Dendritic cell treated with granulocyte-macrophage colony-stimulating factor and Interleukin-4, amounts not matched to agents 40 ng/mL and 50 ng/mL, for 4 days (primary cell): ENCODE data around the gene PEPD.
"Not testable (repeated sequence)": the region's sequence is repeated elsewhere in the genome, so short reads cannot be mapped to it uniquely, and the experiment has no call there.

ENCODE experiments used
- H3K27ac Mint-ChIP-seq: one replicate; pipeline ENCODE4 v1.8.0; 2022; ENCODE audit warnings: mild to moderate bottlenecking, mixed read lengths
- H3K27me3 Mint-ChIP-seq: one replicate; pipeline ENCODE4 v1.8.0; 2022; ENCODE audit warnings: mild to moderate bottlenecking, mixed read lengths
- H3K36me3 Mint-ChIP-seq: one replicate; pipeline ENCODE4 v1.8.0; 2022; ENCODE audit warnings: low read depth, mixed read lengths
- H3K4me1 Mint-ChIP-seq: one replicate; pipeline ENCODE4 v1.8.0; 2022; ENCODE audit warnings: low read depth, mixed read lengths
- H3K4me3 Mint-ChIP-seq: one replicate; pipeline ENCODE4 v1.8.0; 2022; ENCODE audit warnings: mild to moderate bottlenecking, moderate library complexity, mixed read lengths
- H3K9me3 Mint-ChIP-seq: one replicate; pipeline ENCODE4 v1.8.0; 2022; ENCODE audit warnings: mixed read lengths
- intact Hi-C: fragments of 100-400 bp; cut with micrococcal nuclease; formaldehyde crosslinking; loops from one replicate; pipeline ENCODE4 v1.15.0; 2022

The PEPD gene

GRCh38 chr19:33521480-33522370 is at the start of gene PEPD:
TSS of gene PEPD (minus strand) at chr19:33521791. CDS start at chr19:33521760, 31 bp downstream.
- no peaks in the 10 kb centered on the region for H3K36me3 Mint-ChIP-seq
- peaks cover 37% of the 10 kb centered on the region for H3K4me1 Mint-ChIP-seq
- H3K4me3 Mint-ChIP-seq, result peak within 1 kb of the TSS; percentile 83
- intact Hi-C loops, result no loop called here
- H3K27ac Mint-ChIP-seq, result peak within 1 kb of the TSS; percentile 49
- no peaks in the 10 kb centered on the region for H3K9me3 Mint-ChIP-seq
- H3K27me3 Mint-ChIP-seq, result peaks cover 21% of the 10 kb centered on the region

GRCh38 chr19:33569821-33570220 is 48.2 kb upstream of the PEPD start:
- no peak overlapping the region for H3K4me3 Mint-ChIP-seq
- no peak overlapping the region for H3K27ac Mint-ChIP-seq
- intact Hi-C loops, result no loop called here
- peaks cover 19% of the 10 kb centered on the region for H3K27me3 Mint-ChIP-seq
- peaks cover 12% of the 10 kb centered on the region for H3K9me3 Mint-ChIP-seq
- H3K4me1 Mint-ChIP-seq, result no peaks in the 10 kb centered on the region
- no peaks in the 10 kb centered on the region for H3K36me3 Mint-ChIP-seq

GRCh38 chr19:33568706-33569105 is 47.1 kb upstream of the PEPD start:
- no peak overlapping the region for H3K27ac Mint-ChIP-seq
- intact Hi-C loops, result no loop called here
- H3K4me1 Mint-ChIP-seq, result no peaks in the 10 kb centered on the region
- peaks cover 18% of the 10 kb centered on the region for H3K27me3 Mint-ChIP-seq
- peaks cover under 1% of the 10 kb centered on the region for H3K9me3 Mint-ChIP-seq
- H3K4me3 Mint-ChIP-seq, result no peak overlapping the region
- no peaks in the 10 kb centered on the region for H3K36me3 Mint-ChIP-seq

GRCh38 chr19:33564836-33565338 is 43.3 kb upstream of the PEPD start:
- no peaks in the 10 kb centered on the region for H3K4me1 Mint-ChIP-seq
- H3K27ac Mint-ChIP-seq, result no peak overlapping the region
- no peak overlapping the region for H3K4me3 Mint-ChIP-seq
- intact Hi-C loops, result no loop called here
- H3K9me3 Mint-ChIP-seq, result no peaks in the 10 kb centered on the region
- H3K27me3 Mint-ChIP-seq, result peaks cover 6% of the 10 kb centered on the region
- H3K36me3 Mint-ChIP-seq, result no peaks in the 10 kb centered on the region

- Mint-ChIP-seq H3K36me3 (no peaks in the 10 kb centered on the region), H3K4me1 (no peaks in the 10 kb centered on the region), H3K4me3 (no peak overlapping the region), H3K9me3 (no peaks in the 10 kb centered on the region), H3K27ac (no peak overlapping the region), H3K27me3 (peaks cover 1% of the 10 kb centered on the region)
- intact Hi-C loops, result no loop called here
Observed at GRCh38 chr19:33562636-33563035, 41.0 kb upstream of the PEPD start.

- intact Hi-C loops, result not testable (repeated sequence)
Observed at GRCh38 chr19:33561666-33562065, 40.1 kb upstream of the PEPD start.

GRCh38 chr19:33561261-33561660 is 39.7 kb upstream of the PEPD start:
- no peak overlapping the region for H3K4me3 Mint-ChIP-seq
- no peaks in the 10 kb centered on the region for H3K36me3 Mint-ChIP-seq
- H3K9me3 Mint-ChIP-seq, result no peaks in the 10 kb centered on the region
- H3K27me3 Mint-ChIP-seq, result peaks cover 1% of the 10 kb centered on the region
- H3K4me1 Mint-ChIP-seq, result no peaks in the 10 kb centered on the region
- intact Hi-C loops, result no loop called here
- H3K27ac Mint-ChIP-seq, result no peak overlapping the region

More at GRCh38 chr19:33561666-33562065, 40.1 kb upstream of the PEPD start:
- not testable (repeated sequence) for H3K4me1 Mint-ChIP-seq, H3K27me3 Mint-ChIP-seq, H3K4me3 Mint-ChIP-seq, H3K27ac Mint-ChIP-seq, H3K9me3 Mint-ChIP-seq, H3K36me3 Mint-ChIP-seq

GRCh38 chr19:33559996-33560395 is 38.4 kb upstream of the PEPD start:
- H3K27ac Mint-ChIP-seq, result no peak overlapping the region

GRCh38 chr19:33558856-33559255 is 37.3 kb upstream of the PEPD start:
- H3K36me3 Mint-ChIP-seq, result no peaks in the 10 kb centered on the region
- intact Hi-C loops, result no loop called here
- H3K9me3 Mint-ChIP-seq, result no peaks in the 10 kb centered on the region

More at GRCh38 chr19:33559996-33560395, 38.4 kb upstream of the PEPD start:
- Mint-ChIP-seq H3K27me3 (peaks cover 1% of the 10 kb centered on the region), H3K4me1 (no peaks in the 10 kb centered on the region), H3K36me3 (no peaks in the 10 kb centered on the region), H3K9me3 (no peaks in the 10 kb centered on the region), H3K4me3 (no peak overlapping the region)
- intact Hi-C loops, result no loop called here

GRCh38 chr19:33558151-33558550 is 36.6 kb upstream of the PEPD start:
- Mint-ChIP-seq H3K4me3 (no peak overlapping the region), H3K27me3 (no peaks in the 10 kb centered on the region), H3K4me1 (no peaks in the 10 kb centered on the region), H3K9me3 (no peaks in the 10 kb centered on the region), H3K27ac (no peak overlapping the region), H3K36me3 (no peaks in the 10 kb centered on the region)
- intact Hi-C loops, result no loop called here

More at GRCh38 chr19:33558856-33559255, 37.3 kb upstream of the PEPD start:
- Mint-ChIP-seq H3K4me1 (no peaks in the 10 kb centered on the region), H3K4me3 (no peak overlapping the region), H3K27ac (no peak overlapping the region), H3K27me3 (no peaks in the 10 kb centered on the region)

- Mint-ChIP-seq H3K36me3 (no peaks in the 10 kb centered on the region), H3K4me3 (no peak overlapping the region), H3K4me1 (no peaks in the 10 kb centered on the region), H3K9me3 (no peaks in the 10 kb centered on the region), H3K27me3 (no peaks in the 10 kb centered on the region), H3K27ac (no peak overlapping the region)
- intact Hi-C loops, result no loop called here
Observed at GRCh38 chr19:33557720-33558119, 36.1 kb upstream of the PEPD start.

- Mint-ChIP-seq H3K4me3 (no peak overlapping the region), H3K27me3 (no peaks in the 10 kb centered on the region), H3K4me1 (no peaks in the 10 kb centered on the region), H3K27ac (no peak overlapping the region), H3K9me3 (no peaks in the 10 kb centered on the region), H3K36me3 (no peaks in the 10 kb centered on the region)
- intact Hi-C loops, result no loop called here
Observed at GRCh38 chr19:33557196-33557595, 35.6 kb upstream of the PEPD start.

- H3K9me3 Mint-ChIP-seq, result no peaks in the 10 kb centered on the region
Observed at GRCh38 chr19:33556261-33556660, 34.7 kb upstream of the PEPD start.

GRCh38 chr19:33555726-33556125 is 34.1 kb upstream of the PEPD start:
- H3K9me3 Mint-ChIP-seq, intact Hi-C loops, H3K27me3 Mint-ChIP-seq, H3K27ac Mint-ChIP-seq, H3K36me3 Mint-ChIP-seq, H3K4me3 Mint-ChIP-seq, H3K4me1 Mint-ChIP-seq: not testable (repeated sequence)

More at GRCh38 chr19:33556261-33556660, 34.7 kb upstream of the PEPD start:
- H3K4me1 Mint-ChIP-seq, result no peaks in the 10 kb centered on the region
- no peak overlapping the region for H3K4me3 Mint-ChIP-seq
- H3K27me3 Mint-ChIP-seq, result no peaks in the 10 kb centered on the region
- H3K27ac Mint-ChIP-seq, result no peak overlapping the region
- no peaks in the 10 kb centered on the region for H3K36me3 Mint-ChIP-seq
- intact Hi-C loops, result no loop called here
